Epithelial cell of esophagus (primary cell): ENCODE results near the gene ISLR.

Experiments used
- DNase-seq: peaks from one replicate; pipeline ENCODE4 v3.0.0; 2010; ENCODE audit warnings: low read depth
- H3K4me3 ChIP-seq: 2 replicates; pipeline ENCODE4 v1.5.1; 2011; ENCODE audit warnings: mild to moderate bottlenecking, low read length, control low read depth
- TF ChIP-seq, protein P1 (sequence below): IDR thresholded peaks from 2 replicates; pipeline ENCODE4 v1.5.1; 2011; ENCODE audit warnings: low read depth, mild to moderate bottlenecking, low read length, control low read depth, inconsistent platforms; ENCODE audit not compliant: insufficient read depth; ENCODE audit errors: missing control alignments

Gene ISLR

DNA sequence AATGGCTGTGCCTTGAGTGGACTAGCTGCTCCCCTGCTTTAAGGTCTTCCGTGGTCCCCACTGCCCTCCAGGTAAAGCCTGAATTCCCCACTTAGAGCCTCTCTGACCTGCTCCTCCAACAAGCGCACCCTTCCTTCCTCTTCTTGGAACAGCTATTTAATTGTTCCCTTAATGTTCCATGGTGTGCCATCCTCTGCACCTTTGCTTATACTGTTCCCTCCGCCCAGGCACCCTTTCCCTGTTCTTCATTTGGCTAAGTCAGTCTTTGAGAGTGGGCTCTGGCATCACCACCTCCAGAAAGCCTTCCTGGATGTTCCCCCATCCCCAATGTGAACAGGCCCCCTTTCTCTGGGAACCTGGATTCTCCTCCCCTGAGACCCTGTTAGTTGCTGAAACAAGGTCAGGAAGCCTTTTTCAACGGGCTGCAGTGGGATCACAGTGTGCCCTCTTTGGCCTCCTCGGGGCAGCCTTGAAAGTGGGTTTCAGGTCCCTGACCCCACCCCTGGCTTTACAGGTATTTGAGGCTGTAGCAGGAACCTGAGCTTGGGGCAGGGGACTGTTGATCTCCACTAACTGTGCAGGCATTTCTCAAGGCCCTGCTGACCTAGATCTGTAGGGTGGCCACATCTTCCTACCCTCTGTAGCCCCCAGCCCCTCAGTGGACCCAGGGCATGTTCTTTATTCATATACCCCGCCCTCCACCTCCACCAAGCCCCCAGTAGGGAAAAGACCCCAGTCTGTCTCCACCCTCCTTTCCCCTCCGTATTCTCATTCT is 5.0 kb downstream of the ISLR start:
- no peak overlapping the region for H3K4me3 ChIP-seq
- no peak for DNase-seq
- TF ChIP-seq, protein P1, sequence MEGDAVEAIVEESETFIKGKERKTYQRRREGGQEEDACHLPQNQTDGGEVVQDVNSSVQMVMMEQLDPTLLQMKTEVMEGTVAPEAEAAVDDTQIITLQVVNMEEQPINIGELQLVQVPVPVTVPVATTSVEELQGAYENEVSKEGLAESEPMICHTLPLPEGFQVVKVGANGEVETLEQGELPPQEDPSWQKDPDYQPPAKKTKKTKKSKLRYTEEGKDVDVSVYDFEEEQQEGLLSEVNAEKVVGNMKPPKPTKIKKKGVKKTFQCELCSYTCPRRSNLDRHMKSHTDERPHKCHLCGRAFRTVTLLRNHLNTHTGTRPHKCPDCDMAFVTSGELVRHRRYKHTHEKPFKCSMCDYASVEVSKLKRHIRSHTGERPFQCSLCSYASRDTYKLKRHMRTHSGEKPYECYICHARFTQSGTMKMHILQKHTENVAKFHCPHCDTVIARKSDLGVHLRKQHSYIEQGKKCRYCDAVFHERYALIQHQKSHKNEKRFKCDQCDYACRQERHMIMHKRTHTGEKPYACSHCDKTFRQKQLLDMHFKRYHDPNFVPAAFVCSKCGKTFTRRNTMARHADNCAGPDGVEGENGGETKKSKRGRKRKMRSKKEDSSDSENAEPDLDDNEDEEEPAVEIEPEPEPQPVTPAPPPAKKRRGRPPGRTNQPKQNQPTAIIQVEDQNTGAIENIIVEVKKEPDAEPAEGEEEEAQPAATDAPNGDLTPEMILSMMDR: no peak

DNA sequence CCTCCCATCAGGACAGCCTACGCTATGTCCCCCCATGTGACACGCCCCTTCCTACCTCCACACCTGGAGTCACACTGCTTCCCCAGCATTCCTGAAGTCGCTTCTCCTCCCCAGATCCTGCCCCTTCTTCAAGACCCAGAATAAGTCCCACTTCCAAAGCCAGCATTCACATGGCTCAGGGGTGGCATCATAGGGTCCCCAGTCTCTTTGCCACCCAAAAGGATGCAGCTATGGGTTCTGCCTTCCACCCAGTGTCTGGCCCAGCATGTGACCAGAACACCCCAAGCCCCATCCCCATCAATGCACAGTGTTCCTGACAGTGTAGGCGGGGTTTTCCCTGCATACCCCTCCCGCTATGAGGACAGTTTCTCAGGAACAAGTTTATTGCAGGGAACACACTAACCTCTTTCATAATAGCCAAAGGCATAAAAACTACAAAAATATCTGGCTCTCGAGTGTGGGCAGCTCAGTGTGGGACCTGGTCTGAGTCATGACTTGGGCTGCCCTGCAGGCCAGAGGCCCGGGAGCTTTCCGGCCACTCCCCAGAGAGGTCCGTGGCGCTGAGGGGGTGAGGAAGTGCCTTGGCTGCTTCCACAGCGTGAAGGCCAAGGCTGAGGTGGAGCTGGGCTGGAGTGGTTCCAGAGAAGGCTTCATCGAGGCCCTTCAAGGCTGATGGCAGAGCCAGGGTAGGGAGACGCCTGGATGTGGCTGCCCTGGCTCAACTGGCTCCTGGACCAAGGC is 5.8 kb downstream of the ISLR start:
- DNase-seq: no peak

DNA sequence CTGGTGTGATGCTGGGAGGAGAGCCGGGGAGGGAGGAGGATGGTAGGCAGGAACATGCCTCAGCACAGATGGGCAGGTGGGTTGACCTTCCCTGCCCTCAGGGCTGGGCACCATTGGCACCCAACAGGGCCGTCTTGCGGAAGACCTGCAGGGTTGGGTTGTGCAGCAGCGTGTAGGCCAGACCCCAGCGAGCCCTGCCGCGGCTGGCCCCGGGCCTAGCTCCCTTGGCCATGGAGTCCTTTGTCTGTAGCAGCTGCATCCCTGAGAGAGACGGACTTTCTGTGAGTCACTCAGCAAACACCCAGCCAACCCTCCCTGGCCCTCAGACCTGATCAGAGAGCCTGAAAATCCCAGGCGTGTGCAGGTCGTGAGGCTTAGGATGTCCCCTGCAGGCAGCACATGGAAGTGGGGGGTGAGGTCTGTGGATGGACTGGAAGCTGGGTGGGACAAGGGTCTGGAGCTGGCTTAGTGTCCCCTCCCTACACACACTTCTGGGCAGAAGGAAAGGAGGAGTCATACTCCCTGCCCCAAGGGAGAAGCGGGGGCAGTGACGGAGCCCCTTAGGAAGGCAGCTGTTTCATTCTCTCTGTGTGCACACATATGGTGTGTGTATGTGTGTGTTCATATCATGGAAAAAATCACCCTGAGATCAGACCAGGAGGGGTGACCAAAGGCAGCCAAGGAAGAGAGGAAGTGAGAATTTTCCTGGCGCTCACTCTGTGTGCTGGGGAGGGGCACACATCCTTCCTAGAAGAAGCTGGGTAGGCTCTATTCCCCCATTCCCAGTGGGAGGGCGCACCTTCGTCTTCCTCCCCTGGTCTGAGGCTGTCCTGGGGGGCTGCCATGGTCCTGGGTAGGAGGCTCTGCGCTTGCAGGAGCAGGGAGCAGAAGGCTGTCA is 6.7 kb downstream of the ISLR start:
- DNase-seq: no peak
- TF ChIP-seq, protein P1: no peak
- H3K4me3 ChIP-seq: no peak overlapping the region

More for the DNA sequence above, 5.8 kb downstream of the ISLR start:
- H3K4me3 ChIP-seq: no peak overlapping the region
- TF ChIP-seq, protein P1: no peak

DNA sequence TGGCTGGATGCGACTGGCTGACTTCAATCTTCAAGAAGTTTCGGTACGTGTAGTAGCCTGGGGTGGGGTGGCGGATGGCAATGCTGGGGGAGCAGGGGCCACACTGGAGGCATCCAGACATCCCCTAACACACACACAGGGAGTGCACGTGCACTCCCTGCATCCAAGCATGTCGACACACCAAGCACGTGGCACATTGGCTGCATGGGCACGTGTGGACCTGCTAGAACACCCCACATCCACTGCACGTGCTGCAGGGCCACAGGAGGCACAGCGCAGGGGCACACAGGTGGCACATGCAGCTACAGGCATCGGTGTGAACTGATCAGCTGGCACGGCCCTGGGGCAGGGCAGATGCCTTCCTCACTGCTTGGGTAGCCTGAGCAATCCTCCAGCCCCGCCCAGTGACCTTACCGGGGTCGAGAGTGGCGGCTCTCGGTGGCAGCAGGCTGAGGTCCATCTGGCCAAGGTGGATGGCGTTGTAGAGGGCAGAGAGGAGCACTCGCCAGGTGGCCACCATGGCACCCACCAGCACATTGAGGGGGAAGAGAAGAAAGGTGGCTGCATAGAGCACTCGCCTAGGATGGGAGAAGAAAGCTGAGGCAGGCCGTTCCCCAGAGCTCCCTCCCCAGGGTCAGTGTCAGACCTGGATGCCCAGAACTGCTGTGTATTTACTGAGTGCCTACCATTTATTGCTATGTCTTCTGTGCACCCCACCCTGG is 7.5 kb downstream of the ISLR start:
- H3K4me3 ChIP-seq: no peak overlapping the region
- no peak for DNase-seq
- TF ChIP-seq, protein P1: no peak

DNA sequence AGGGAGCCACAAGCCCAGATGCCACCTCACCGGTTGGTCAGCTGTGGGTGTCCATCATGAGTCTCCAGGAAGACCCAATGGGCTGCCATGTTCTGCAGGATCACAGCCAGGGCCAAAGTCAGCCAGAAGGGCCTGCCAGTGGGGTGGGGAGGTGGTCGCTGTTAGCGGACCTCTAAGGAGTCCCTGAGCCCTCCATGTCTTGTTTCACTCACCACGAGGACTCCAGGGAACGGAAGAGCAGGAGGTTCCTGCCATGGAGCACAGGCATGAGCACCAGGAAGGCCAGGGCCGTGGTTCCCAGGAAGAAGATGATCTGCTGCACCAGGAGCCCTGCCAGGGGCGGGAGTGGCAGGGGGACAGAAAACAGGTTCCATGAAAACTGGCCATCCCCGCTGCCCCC is 8.6 kb downstream of the ISLR start:
- H3K4me3 ChIP-seq: no peak overlapping the region
- no peak for DNase-seq
- TF ChIP-seq, protein P1: no peak

DNA sequence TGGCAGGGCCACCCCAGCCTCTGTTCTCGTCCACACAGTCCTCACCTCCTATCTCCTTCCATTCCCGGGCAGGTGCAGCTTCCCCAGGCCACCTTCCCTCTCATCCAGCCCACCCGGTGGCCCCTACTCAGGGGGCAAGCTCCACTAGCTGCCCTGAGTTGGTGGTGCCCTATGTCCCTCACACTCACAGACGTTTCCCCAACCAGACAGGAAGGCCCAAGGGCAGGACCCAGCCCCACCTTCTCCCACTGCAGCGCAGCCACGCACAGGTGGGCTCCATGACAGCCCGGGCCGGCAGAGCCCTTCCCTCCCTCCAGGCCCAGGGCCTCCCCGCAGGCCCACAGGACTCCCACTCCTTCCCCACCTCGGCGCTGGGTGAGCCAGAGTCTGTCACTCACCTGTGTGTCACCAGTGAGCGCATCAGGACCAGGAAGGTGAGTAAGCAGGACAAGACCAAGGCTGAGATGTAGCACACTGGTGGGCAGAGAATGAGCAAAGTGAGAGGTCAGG is 11.1 kb downstream of the ISLR start:
- peak; percentile 42 for DNase-seq
- TF ChIP-seq, protein P1: no peak
- no peak overlapping the region for H3K4me3 ChIP-seq
